WTC11 (cell line): ENCODE data around the gene ZNF253. TPM values are rescaled to one million over a fixed set of nuclear protein-coding genes. Genes with fewer than 3 reads are reported as not detected.
"Not testable (repeated sequence)": the region's sequence is repeated elsewhere in the genome, so short reads cannot be mapped to it uniquely, and the experiment has no call there.

Source experiments
- ATAC-seq: fragments of 200-7000 bp; cut with Tn5 transposase; 2 replicates; pipeline ENCODE4 v1.10.0; 2021; ENCODE audit warnings: mild to moderate bottlenecking, moderate library complexity
- CTCF ChIA-PET: fragments of 300-600 bp; sonication (Branson Sonifier 250); formaldehyde crosslinking; loops from one replicate; lab custom pipeline; 2021; ENCODE audit warnings: antibody characterized with exemption; lab: Charles Lee
- POLR2A ChIA-PET: fragments of 350-600 bp; sonication (Branson Sonifier 250); formaldehyde crosslinking; loops from one replicate; lab custom pipeline; 2021; ENCODE audit warnings: antibody characterized with exemption; lab: Charles Lee
- DNase-seq: peaks from one replicate; pipeline ENCODE4 v3.0.0; 2021; ENCODE audit warnings: low spot score
- H3K27ac Mint-ChIP-seq: 2 replicates; pipeline ENCODE4 v1.8.0; 2021; ENCODE audit warnings: mixed read lengths
- H3K27me3 Mint-ChIP-seq: 2 replicates; pipeline ENCODE4 v1.8.0; 2021; ENCODE audit warnings: low read depth, mild to moderate bottlenecking, moderate library complexity, mixed read lengths
- H3K36me3 Mint-ChIP-seq: 2 replicates; pipeline ENCODE4 v1.8.0; 2021; ENCODE audit warnings: mixed read lengths
- H3K4me1 Mint-ChIP-seq: 2 replicates; pipeline ENCODE4 v1.8.0; 2022; ENCODE audit warnings: mixed read lengths
- H3K4me3 Mint-ChIP-seq: 2 replicates; pipeline ENCODE4 v1.8.0; 2021; ENCODE audit warnings: mild to moderate bottlenecking, moderate library complexity, mixed read lengths
- H3K9me3 Mint-ChIP-seq: 2 replicates; pipeline ENCODE4 v1.8.0; 2021; ENCODE audit warnings: mixed read lengths
- CBFB ChIP-seq: sonication (generic); formaldehyde crosslinking; IDR thresholded peaks from 2 replicates; pipeline ENCODE4 v1.8.1; 2022; ENCODE audit warnings: mild to moderate bottlenecking, low read depth, missing genetic modification reagents
- CREB1 ChIP-seq: sonication (generic); formaldehyde crosslinking; IDR thresholded peaks from 2 replicates; pipeline ENCODE4 v1.8.0; 2023; ENCODE audit warnings: mild to moderate bottlenecking, missing genetic modification reagents
- FOXP1 ChIP-seq: sonication (generic); formaldehyde crosslinking; IDR thresholded peaks from 2 replicates; pipeline ENCODE4 v1.8.0; 2022; ENCODE audit warnings: missing genetic modification reagents, mild to moderate bottlenecking, moderate library complexity, borderline replicate concordance
- GABPB1 ChIP-seq: sonication (generic); formaldehyde crosslinking; IDR thresholded peaks from 2 replicates; pipeline ENCODE4 v1.8.1; 2023; ENCODE audit warnings: mild to moderate bottlenecking, missing genetic modification reagents
- MXD4 ChIP-seq: fragments of 250-450 bp; sonication (Bioruptor Pico); IDR thresholded peaks from 2 replicates; pipeline ENCODE4 v1.8.0; 2021; ENCODE audit warnings: mild to moderate bottlenecking, moderate library complexity, borderline replicate concordance
- NFE2L1 ChIP-seq: sonication (generic); formaldehyde crosslinking; IDR thresholded peaks from 2 replicates; pipeline ENCODE4 v1.8.1; 2023; ENCODE audit warnings: missing genetic modification reagents
- NR3C1 ChIP-seq: sonication (generic); formaldehyde crosslinking; conservative IDR thresholded peaks from 2 replicates; pipeline ENCODE4 v1.8.1; 2023; ENCODE audit warnings: low read depth, mild to moderate bottlenecking, missing genetic modification reagents
- SMAD4 ChIP-seq: sonication (generic); formaldehyde crosslinking; IDR thresholded peaks from 2 replicates; pipeline ENCODE4 v1.8.0; 2022; ENCODE audit warnings: mild to moderate bottlenecking, missing genetic modification reagents
- TEAD1 ChIP-seq: sonication (generic); formaldehyde crosslinking; IDR thresholded peaks from 2 replicates; pipeline ENCODE4 v1.8.0; 2022; ENCODE audit warnings: mild to moderate bottlenecking, missing genetic modification reagents
- ZNF121 ChIP-seq: sonication (generic); formaldehyde crosslinking; IDR thresholded peaks from 2 replicates; pipeline ENCODE4 v1.8.0; 2023; ENCODE audit warnings: missing genetic modification reagents
- ZNF138 ChIP-seq: sonication (generic); formaldehyde crosslinking; conservative IDR thresholded peaks from 2 replicates; pipeline ENCODE4 v1.8.1; 2022; ENCODE audit warnings: mild to moderate bottlenecking, moderate library complexity, missing genetic modification reagents
- ZNF263 ChIP-seq: sonication (generic); formaldehyde crosslinking; IDR thresholded peaks from 2 replicates; pipeline ENCODE4 v1.8.1; 2022; ENCODE audit warnings: low read depth, mild to moderate bottlenecking, moderate library complexity, missing genetic modification reagents
- total RNA-seq: library from RNA; stranded (reverse); gene quantifications from 3 replicates; pipeline ENCODE4 v1.2.3, GENCODE V29; 2021
- TF ChIP-seq, protein P1 (sequence below): fragments of 200-600 bp; IDR thresholded peaks from 2 replicates; pipeline ENCODE4 v1.8.0; 2022; ENCODE audit warnings: antibody characterized with exemption
- TF ChIP-seq, protein P2 (sequence below): sonication (generic); formaldehyde crosslinking; IDR thresholded peaks from 2 replicates; pipeline ENCODE4 v1.8.1; 2022; ENCODE audit warnings: low read depth, mild to moderate bottlenecking, moderate library complexity, missing genetic modification reagents, borderline replicate concordance
- TF ChIP-seq, protein P3 (sequence below): sonication (generic); formaldehyde crosslinking; IDR thresholded peaks from 2 replicates; pipeline ENCODE4 v1.8.1; 2022; ENCODE audit warnings: low read depth, missing genetic modification reagents, borderline replicate concordance
- TF ChIP-seq, protein P4 (sequence below): fragments of 250-450 bp; sonication (Bioruptor Pico); IDR thresholded peaks from 2 replicates; pipeline ENCODE4 v1.9.0; 2021; ENCODE audit warnings: moderate library complexity, mild to moderate bottlenecking, inconsistent platforms, borderline replicate concordance
- TF ChIP-seq, protein P5 (sequence below): fragments of 250-450 bp; sonication (Bioruptor Pico); conservative IDR thresholded peaks from 2 replicates; pipeline ENCODE4 v1.9.0; 2021; ENCODE audit warnings: mild to moderate bottlenecking

ZNF253 gene
- total RNA-seq, 1 experiment from 2014 or later: 43.6 TPM

DNA sequence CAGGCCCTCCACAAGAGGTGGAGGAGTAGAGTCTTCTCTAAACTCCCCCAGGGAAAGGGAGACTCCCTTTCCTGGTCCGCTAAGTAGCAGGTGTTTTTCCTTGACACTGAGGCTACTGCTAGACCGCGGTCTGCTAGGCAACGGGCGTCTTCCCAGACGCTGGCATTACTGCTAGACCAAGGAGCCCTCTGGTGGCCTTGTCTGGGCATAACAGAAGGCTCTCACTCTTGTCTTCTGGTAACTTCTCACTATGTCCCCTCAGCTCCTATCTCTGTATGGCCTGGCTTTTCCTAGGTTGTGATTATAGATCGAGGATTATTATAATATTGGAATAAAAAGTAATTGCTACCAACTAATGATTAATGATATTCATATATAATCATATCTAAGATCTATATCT is 64.7 kb downstream of the ZNF253 start:
- not testable (repeated sequence) for H3K27ac Mint-ChIP-seq, H3K4me3 Mint-ChIP-seq
- peaks cover 14% of the 10 kb centered on the region for H3K27me3 Mint-ChIP-seq
- peak; percentile 82 for DNase-seq
- TF ChIP-seq, protein P1, sequence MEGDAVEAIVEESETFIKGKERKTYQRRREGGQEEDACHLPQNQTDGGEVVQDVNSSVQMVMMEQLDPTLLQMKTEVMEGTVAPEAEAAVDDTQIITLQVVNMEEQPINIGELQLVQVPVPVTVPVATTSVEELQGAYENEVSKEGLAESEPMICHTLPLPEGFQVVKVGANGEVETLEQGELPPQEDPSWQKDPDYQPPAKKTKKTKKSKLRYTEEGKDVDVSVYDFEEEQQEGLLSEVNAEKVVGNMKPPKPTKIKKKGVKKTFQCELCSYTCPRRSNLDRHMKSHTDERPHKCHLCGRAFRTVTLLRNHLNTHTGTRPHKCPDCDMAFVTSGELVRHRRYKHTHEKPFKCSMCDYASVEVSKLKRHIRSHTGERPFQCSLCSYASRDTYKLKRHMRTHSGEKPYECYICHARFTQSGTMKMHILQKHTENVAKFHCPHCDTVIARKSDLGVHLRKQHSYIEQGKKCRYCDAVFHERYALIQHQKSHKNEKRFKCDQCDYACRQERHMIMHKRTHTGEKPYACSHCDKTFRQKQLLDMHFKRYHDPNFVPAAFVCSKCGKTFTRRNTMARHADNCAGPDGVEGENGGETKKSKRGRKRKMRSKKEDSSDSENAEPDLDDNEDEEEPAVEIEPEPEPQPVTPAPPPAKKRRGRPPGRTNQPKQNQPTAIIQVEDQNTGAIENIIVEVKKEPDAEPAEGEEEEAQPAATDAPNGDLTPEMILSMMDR: peak; percentile 54
- TF ChIP-seq, all 79 proteins: peak for 1; not testable (repeated sequence) for 78
- Mint-ChIP-seq H3K9me3 (peaks cover 53% of the 10 kb centered on the region), H3K36me3 (peaks cover 91% of the 10 kb centered on the region)
- POLR2A ChIA-PET, H3K4me1 Mint-ChIP-seq, ATAC-seq: not testable (repeated sequence)
- CTCF ChIA-PET: interaction anchor here (0.6 to 1.5 kb wide), 4 partner anchors 32 to 109 kb away, joined by 3 read pairs; partner anchors contain the start of gene ZNF506

DNA sequence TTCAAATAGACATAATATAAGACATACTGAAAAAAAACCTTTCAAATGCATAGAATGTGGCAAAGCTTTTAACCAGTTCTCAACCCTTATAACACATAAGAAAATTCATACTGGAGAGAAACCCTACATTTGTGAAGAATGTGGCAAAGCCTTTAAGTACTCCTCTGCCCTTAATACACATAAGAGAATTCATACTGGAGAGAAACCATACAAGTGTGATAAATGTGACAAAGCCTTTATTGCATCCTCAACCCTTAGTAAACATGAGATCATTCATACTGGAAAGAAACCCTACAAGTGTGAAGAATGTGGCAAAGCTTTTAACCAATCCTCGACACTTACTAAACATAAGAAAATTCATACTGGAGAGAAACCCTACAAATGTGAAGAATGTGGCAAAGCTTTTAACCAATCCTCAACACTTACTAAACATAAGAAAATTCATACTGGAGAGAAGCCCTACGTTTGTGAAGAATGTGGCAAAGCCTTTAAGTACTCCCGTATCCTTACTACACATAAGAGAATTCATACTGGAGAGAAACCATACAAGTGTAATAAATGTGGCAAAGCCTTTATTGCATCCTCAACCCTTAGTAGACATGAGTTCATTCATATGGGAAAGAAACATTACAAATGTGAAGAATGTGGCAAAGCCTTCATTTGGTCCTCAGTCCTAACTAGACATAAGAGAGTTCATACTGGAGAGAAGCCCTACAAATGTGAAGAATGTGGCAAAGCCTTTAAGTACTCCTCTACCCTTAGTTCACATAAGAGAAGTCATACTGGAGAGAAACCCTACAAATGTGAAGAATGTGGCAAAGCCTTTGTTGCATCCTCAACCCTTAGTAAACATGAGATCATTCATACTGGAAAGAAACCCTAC is 68.0 kb downstream of the ZNF253 start:
- CTCF ChIA-PET, H3K4me1 Mint-ChIP-seq, ATAC-seq, H3K4me3 Mint-ChIP-seq, H3K27ac Mint-ChIP-seq, DNase-seq, POLR2A ChIA-PET: not testable (repeated sequence)
- Mint-ChIP-seq H3K9me3 (peaks cover 69% of the 10 kb centered on the region), H3K27me3 (peaks cover 14% of the 10 kb centered on the region), H3K36me3 (peaks cover 79% of the 10 kb centered on the region)

DNA sequence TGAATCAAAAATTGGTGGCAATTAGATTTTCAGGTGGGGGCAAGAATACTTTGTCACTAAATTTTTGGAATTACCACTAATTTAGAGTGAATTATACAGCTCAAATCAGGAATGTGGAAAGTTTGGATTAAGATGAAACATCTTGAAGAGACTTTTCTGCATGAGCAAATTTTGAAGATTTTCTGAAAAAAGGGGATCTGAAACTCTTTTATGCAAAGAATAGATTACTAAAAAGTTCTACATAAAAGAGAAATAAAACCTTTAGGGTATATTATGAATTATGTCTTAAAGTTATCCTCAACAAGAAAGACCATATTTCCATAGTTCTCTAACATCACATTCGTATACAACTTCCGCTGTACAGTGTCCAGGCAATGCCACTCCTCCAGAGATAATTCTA is 71.7 kb downstream of the ZNF253 start:
- DNase-seq (no peak), ATAC-seq (no peak)
- H3K4me1 Mint-ChIP-seq: peaks cover 4% of the 10 kb centered on the region; the same call in 1 of the 2 replicates
- peaks cover 59% of the 10 kb centered on the region for H3K9me3 Mint-ChIP-seq
- ChIA-PET CTCF (no interaction called here), POLR2A (no interaction called here)
- TF ChIP-seq ZNF138 (CRISPR knock-in tag): no peak
- TF ChIP-seq SMAD4 (CRISPR knock-in tag): no peak
- no peak for TF ChIP-seq CBFB (CRISPR knock-in tag)
- no peak for TF ChIP-seq GABPB1 (CRISPR knock-in tag)
- TF ChIP-seq TEAD1: no peak
- TF ChIP-seq, protein P2, sequence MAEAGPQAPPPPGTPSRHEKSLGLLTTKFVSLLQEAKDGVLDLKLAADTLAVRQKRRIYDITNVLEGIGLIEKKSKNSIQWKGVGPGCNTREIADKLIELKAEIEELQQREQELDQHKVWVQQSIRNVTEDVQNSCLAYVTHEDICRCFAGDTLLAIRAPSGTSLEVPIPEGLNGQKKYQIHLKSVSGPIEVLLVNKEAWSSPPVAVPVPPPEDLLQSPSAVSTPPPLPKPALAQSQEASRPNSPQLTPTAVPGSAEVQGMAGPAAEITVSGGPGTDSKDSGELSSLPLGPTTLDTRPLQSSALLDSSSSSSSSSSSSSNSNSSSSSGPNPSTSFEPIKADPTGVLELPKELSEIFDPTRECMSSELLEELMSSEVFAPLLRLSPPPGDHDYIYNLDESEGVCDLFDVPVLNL (CRISPR knock-in tag): no peak
- no peak for TF ChIP-seq MXD4 (CRISPR knock-in tag)
- TF ChIP-seq, protein P3, sequence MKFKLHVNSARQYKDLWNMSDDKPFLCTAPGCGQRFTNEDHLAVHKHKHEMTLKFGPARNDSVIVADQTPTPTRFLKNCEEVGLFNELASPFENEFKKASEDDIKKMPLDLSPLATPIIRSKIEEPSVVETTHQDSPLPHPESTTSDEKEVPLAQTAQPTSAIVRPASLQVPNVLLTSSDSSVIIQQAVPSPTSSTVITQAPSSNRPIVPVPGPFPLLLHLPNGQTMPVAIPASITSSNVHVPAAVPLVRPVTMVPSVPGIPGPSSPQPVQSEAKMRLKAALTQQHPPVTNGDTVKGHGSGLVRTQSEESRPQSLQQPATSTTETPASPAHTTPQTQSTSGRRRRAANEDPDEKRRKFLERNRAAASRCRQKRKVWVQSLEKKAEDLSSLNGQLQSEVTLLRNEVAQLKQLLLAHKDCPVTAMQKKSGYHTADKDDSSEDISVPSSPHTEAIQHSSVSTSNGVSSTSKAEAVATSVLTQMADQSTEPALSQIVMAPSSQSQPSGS (CRISPR knock-in tag): no peak
- no peak for TF ChIP-seq NFE2L1 (CRISPR knock-in tag)
- no peak for TF ChIP-seq NR3C1 (CRISPR knock-in tag)
- TF ChIP-seq CREB1: no peak
- TF ChIP-seq ZNF263 (CRISPR knock-in tag): no peak
- TF ChIP-seq FOXP1 (CRISPR knock-in tag): no peak
- TF ChIP-seq, protein P4, sequence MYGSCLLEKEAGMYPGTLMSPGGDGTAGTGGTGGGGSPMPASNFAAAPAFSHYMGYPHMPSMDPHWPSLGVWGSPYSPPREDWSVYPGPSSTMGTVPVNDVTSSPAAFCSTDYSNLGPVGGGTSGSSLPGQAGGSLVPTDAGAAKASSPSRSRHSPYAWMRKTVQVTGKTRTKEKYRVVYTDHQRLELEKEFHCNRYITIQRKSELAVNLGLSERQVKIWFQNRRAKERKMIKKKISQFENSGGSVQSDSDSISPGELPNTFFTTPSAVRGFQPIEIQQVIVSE: no peak
- no peak for TF ChIP-seq ZNF121 (CRISPR knock-in tag)
- TF ChIP-seq, protein P5, sequence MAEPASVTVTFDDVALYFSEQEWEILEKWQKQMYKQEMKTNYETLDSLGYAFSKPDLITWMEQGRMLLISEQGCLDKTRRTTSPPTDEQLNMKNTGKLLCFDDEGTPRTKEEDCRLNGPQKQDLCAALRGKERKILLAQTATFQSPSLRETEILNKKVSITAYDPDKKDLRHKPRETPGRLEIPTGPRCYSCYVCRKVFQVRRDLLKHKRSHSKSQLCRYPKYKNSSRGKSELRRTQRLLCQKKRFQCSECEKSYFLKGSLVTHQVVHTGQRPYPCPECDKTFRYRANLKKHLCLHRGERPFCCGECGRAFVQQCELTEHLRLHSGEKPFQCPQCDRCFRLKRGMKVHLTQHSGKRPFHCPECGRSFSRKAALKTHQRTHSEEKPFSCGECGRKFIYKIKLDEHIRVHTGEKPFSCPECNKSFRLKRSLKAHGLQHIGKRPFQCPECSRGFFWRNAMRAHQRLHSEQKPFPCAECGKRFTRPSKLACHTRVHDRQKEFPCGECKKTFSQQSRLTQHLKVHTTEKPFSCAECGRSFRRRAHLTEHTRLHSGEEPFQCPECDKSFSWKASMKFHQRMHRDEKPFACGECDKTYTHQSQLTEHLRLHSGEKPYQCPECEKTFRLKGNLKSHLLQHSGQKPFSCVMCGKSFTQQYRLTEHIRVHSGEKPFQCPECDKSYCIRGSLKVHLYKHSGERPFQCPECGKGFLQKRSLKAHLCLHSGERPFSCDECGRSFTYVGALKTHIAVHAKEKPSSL: no peak
- peaks cover 45% of the 10 kb centered on the region for H3K36me3 Mint-ChIP-seq
- peaks cover 12% of the 10 kb centered on the region for H3K27me3 Mint-ChIP-seq
- no peak overlapping the region for H3K4me3 Mint-ChIP-seq
- no peak overlapping the region for H3K27ac Mint-ChIP-seq
